LHCN-M2 (cell line): ENCODE results near the gene MAP1B. TPM values are rescaled to one million over a fixed set of nuclear protein-coding genes. Genes with fewer than 3 reads are reported as not detected.

Source experiments
- DNase-seq: peaks from one replicate; pipeline ENCODE4 v3.0.0-alpha.2; 2012; ENCODE audit warnings: low read depth
- total RNA-seq: library from RNA; depleted of rRNA; stranded (reverse); fragments of >200 nt; gene quantifications from 2 replicates; pipeline ENCODE4 v1.2.3, GENCODE V29; 2014

Gene MAP1B
- total RNA-seq, 1 experiment from 2014 or later: 197 TPM

- DNase-seq: no peak
Measured at GRCh38 chr5:72189146-72189545, 81.9 kb downstream of the MAP1B start.

- DNase-seq: no peak
Measured at GRCh38 chr5:72191404-72191803, 84.1 kb downstream of the MAP1B start.

- DNase-seq: no peak
Measured at GRCh38 chr5:72194846-72195245, 87.6 kb downstream of the MAP1B start.

GRCh38 chr5:72195581-72195980, 88.3 kb downstream of the MAP1B start:
- peak; percentile 26 for DNase-seq

- DNase-seq: no peak
Measured at GRCh38 chr5:72197393-72197792, 90.1 kb downstream of the MAP1B start.

- no peak for DNase-seq
Measured at GRCh38 chr5:72199681-72200080, 92.4 kb downstream of the MAP1B start.

- DNase-seq: no peak
Measured at GRCh38 chr5:72202331-72202825, 95.1 kb downstream of the MAP1B start.

- DNase-seq: no peak
Measured at GRCh38 chr5:72203251-72203845, 96.1 kb downstream of the MAP1B start.

GRCh38 chr5:72204946-72205345, 97.7 kb downstream of the MAP1B start:
- DNase-seq: peak; percentile 34

- DNase-seq: peak; percentile 24
Measured at GRCh38 chr5:72205431-72206009, 98.2 kb downstream of the MAP1B start.

- peak; percentile 57 for DNase-seq
Measured at GRCh38 chr5:72206160-72206559, 98.9 kb downstream of the MAP1B start.

- DNase-seq: no peak
Measured at GRCh38 chr5:72206994-72207393, 99.7 kb downstream of the MAP1B start.

- DNase-seq: no peak
Measured at GRCh38 chr5:72208324-72208926, 101.2 kb downstream of the MAP1B start.

GRCh38 chr5:72209147-72210115, 102.2 kb downstream of the MAP1B start:
- DNase-seq: peak; percentile 20

GRCh38 chr5:72210888-72211678, 103.8 kb downstream of the MAP1B start:
- peak; percentile 76 for DNase-seq

- no peak for DNase-seq
Measured at GRCh38 chr5:72212171-72212570, 104.9 kb downstream of the MAP1B start.

- DNase-seq: no peak
Measured at GRCh38 chr5:72213482-72213881, 106.2 kb downstream of the MAP1B start.

- no peak for DNase-seq
Measured at GRCh38 chr5:72214168-72214567, 106.9 kb downstream of the MAP1B start.

- no peak for DNase-seq
Measured at GRCh38 chr5:72216756-72217155, 109.5 kb downstream of the MAP1B start.

GRCh38 chr5:72221099-72221498, 113.8 kb downstream of the MAP1B start:
- DNase-seq: no peak

- DNase-seq: no peak
Measured at GRCh38 chr5:72221541-72221940, 114.3 kb downstream of the MAP1B start.
